MM.1S (cell line): ENCODE data around the gene EME2.
"Not testable (repeated sequence)": the region's sequence is repeated elsewhere in the genome, so short reads cannot be mapped to it uniquely, and the experiment has no call there.

Experiments used
- DNase-seq: peaks from one replicate; pipeline ENCODE4 v3.0.0-alpha.2; 2015
- H2AFZ ChIP-seq: fragments of 300-600 bp; sonication (generic); 2 replicates; pipeline ENCODE4 v1.6.0; 2016; ENCODE audit warnings: antibody characterized with exemption, low read length
- H3F3A ChIP-seq: fragments of 300-600 bp; sonication (generic); 2 replicates; pipeline ENCODE4 v1.6.1; 2016; ENCODE audit warnings: mild to moderate bottlenecking, antibody characterized with exemption, low read length, moderate library complexity, mixed read lengths; ENCODE audit not compliant: insufficient read depth
- H3K27ac ChIP-seq: fragments of 300-600 bp; sonication (generic); 2 replicates; pipeline ENCODE4 v1.5.1; 2016; ENCODE audit warnings: mild to moderate bottlenecking, low read length
- H3K27me3 ChIP-seq: fragments of 300-600 bp; sonication (generic); replicated peaks from 2 replicates; pipeline ENCODE4 v1.6.0; 2016; ENCODE audit warnings: low read length; ENCODE audit not compliant: insufficient read depth
- H3K36me3 ChIP-seq: fragments of 300-600 bp; sonication (generic); replicated peaks from 2 replicates; pipeline ENCODE4 v1.6.1; 2016; ENCODE audit warnings: mild to moderate bottlenecking, low read length, mixed read lengths; ENCODE audit not compliant: insufficient read depth
- H3K4me1 ChIP-seq: fragments of 300-600 bp; sonication (generic); 2 replicates; pipeline ENCODE4 v1.6.1; 2016; ENCODE audit warnings: low read length, mixed read lengths
- H3K4me2 ChIP-seq: fragments of 300-600 bp; sonication (generic); 2 replicates; pipeline ENCODE4 v1.6.0; 2016; ENCODE audit warnings: low read depth, low read length
- H3K4me3 ChIP-seq: fragments of 300-600 bp; sonication (generic); 2 replicates; pipeline ENCODE4 v1.5.1; 2016; ENCODE audit warnings: low read length, mixed read lengths
- H3K79me2 ChIP-seq: fragments of 300-600 bp; sonication (generic); 2 replicates; pipeline ENCODE4 v1.6.1; 2016; ENCODE audit warnings: mixed run types, low read length, mixed read lengths
- H3K9ac ChIP-seq: fragments of 300-600 bp; sonication (generic); 2 replicates; pipeline ENCODE4 v1.6.1; 2016; ENCODE audit warnings: low read length, mixed read lengths
- H3K9me2 ChIP-seq: fragments of 300-600 bp; sonication (generic); replicated peaks from 2 replicates; pipeline ENCODE4 v1.6.1; 2016; ENCODE audit warnings: mild to moderate bottlenecking, low read length, mixed read lengths; ENCODE audit not compliant: insufficient read depth
- H3K9me3 ChIP-seq: fragments of 300-600 bp; sonication (generic); replicated peaks from 2 replicates; pipeline ENCODE4 v1.6.1; 2016; ENCODE audit warnings: mild to moderate bottlenecking, low read length, mixed read lengths; ENCODE audit not compliant: insufficient read depth
- H4K20me1 ChIP-seq: fragments of 300-600 bp; sonication (generic); 2 replicates; pipeline ENCODE4 v1.6.1; 2016; ENCODE audit warnings: mild to moderate bottlenecking, low read length, moderate library complexity, mixed read lengths; ENCODE audit not compliant: insufficient read depth
- CTCF ChIP-seq: fragments of 300-600 bp; sonication (generic); IDR thresholded peaks from 2 replicates; pipeline ENCODE4 v1.5.1; 2016; ENCODE audit warnings: antibody characterized with exemption, low read length, mixed read lengths
- EZH2 ChIP-seq: fragments of 300-600 bp; sonication (generic); optimal IDR thresholded peaks from 2 replicates; pipeline ENCODE3; 2017; ENCODE audit warnings: low read depth, mild to moderate bottlenecking, antibody characterized with exemption, low read length, mixed read lengths
- EZH2phosphoT487 ChIP-seq: fragments of 300-600 bp; sonication (generic); IDR thresholded peaks from 2 replicates; pipeline ENCODE4 v1.6.1; 2018; ENCODE audit warnings: antibody characterized with exemption, low read length

EME2 gene

DNA sequence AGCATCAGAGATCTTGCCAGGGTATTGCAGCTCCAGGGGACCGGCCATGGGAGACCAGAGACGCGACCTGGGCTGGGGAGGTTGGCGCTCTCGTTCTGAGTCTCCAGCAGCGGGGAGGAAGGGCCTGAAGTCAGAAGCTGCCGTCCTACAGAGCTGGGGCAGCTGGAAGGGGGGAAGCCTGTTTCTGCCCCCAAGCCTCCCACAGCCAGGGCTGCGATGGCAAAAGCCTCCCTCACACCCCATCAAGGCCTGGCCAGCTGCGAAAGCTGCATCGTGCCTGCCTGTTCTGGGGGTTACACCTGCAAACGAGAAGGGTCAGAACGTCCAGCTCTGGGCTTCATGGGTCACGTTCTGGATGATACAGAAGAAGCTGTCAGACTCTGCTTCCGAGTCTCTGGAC lies 40.5 kb upstream of the EME2 start:
- DNase-seq, result no peak

GRCh38 chr16:1732551-1732987 lies 40.0 kb upstream of the EME2 start:
- not testable (repeated sequence) for DNase-seq, H2AFZ ChIP-seq, H3K36me3 ChIP-seq, H3K4me2 ChIP-seq, H3K4me3 ChIP-seq, H4K20me1 ChIP-seq, H3F3A ChIP-seq, H3K4me1 ChIP-seq, H3K27me3 ChIP-seq, H3K9me2 ChIP-seq, H3K79me2 ChIP-seq, H3K9ac ChIP-seq, H3K27ac ChIP-seq, H3K9me3 ChIP-seq

More for the DNA sequence above, 40.5 kb upstream of the EME2 start:
- H3K4me2 ChIP-seq, result no peak overlapping the region
- H4K20me1 ChIP-seq, result no peaks in the 10 kb centered on the region
- peaks cover 6% of the 10 kb centered on the region for H3K79me2 ChIP-seq
- H3K9me3 ChIP-seq, result no peaks in the 10 kb centered on the region
- H3K9ac ChIP-seq, result no peak overlapping the region
- TF ChIP-seq CTCF (no peak), EZH2phosphoT487 (no peak), EZH2 (no peak)
- H3K4me1 ChIP-seq, result no peaks in the 10 kb centered on the region
- no peak overlapping the region for H3K4me3 ChIP-seq
- no peak overlapping the region for H3K27ac ChIP-seq
- no peaks in the 10 kb centered on the region; the same call in 1 of the 2 replicates for H3K36me3 ChIP-seq
- no peaks in the 10 kb centered on the region for H3K27me3 ChIP-seq
- H3F3A ChIP-seq, result peaks cover 4% of the 10 kb centered on the region; the same call in 1 of the 2 replicates
- no peak overlapping the region for H2AFZ ChIP-seq
- no peaks in the 10 kb centered on the region for H3K9me2 ChIP-seq

GRCh38 chr16:1734123-1734522 lies 38.5 kb upstream of the EME2 start:
- Histone ChIP-seq H3K4me3 (no peak overlapping the region), H2AFZ (no peak overlapping the region), H3K4me1 (no peaks in the 10 kb centered on the region), H3K36me3 (no peaks in the 10 kb centered on the region; the same call in 1 of the 2 replicates), H4K20me1 (no peaks in the 10 kb centered on the region), H3K9ac (no peak overlapping the region), H3K9me2 (no peaks in the 10 kb centered on the region), H3K4me2 (no peak overlapping the region), H3F3A (peaks cover 14% of the 10 kb centered on the region), H3K27me3 (no peaks in the 10 kb centered on the region), H3K9me3 (no peaks in the 10 kb centered on the region), H3K27ac (no peak overlapping the region), H3K79me2 (no peaks in the 10 kb centered on the region)
- DNase-seq, result no peak
- TF ChIP-seq EZH2phosphoT487 (no peak), EZH2 (no peak), CTCF (no peak)

GRCh38 chr16:1734816-1735215 lies 37.8 kb upstream of the EME2 start:
- Histone ChIP-seq H3K4me1 (no peaks in the 10 kb centered on the region), H3K79me2 (no peaks in the 10 kb centered on the region), H3K27ac (no peak overlapping the region), H3K4me3 (no peak overlapping the region), H3K9me3 (no peaks in the 10 kb centered on the region), H2AFZ (no peak overlapping the region), H4K20me1 (no peaks in the 10 kb centered on the region), H3F3A (peaks cover 17% of the 10 kb centered on the region), H3K9me2 (no peaks in the 10 kb centered on the region), H3K4me2 (no peak overlapping the region), H3K36me3 (no peaks in the 10 kb centered on the region; the same call in 1 of the 2 replicates), H3K9ac (no peak overlapping the region), H3K27me3 (no peaks in the 10 kb centered on the region)
- no peak for DNase-seq
- no peak for TF ChIP-seq EZH2
- no peak for TF ChIP-seq CTCF
- no peak for TF ChIP-seq EZH2phosphoT487
